ENCODE measurements around the gene SPPL3. TPM values are rescaled to one million over a fixed set of nuclear protein-coding genes. Genes with fewer than 3 reads are reported as not detected.

The SPPL3 gene
- total RNA-seq, 1 donor from 2014 or later = 48.9 TPM

- intact Hi-C loops (cut with DNase I) = no loop called here
- no peaks in the 10 kb centered on the region for H3K9me3 ChIP-seq
- TF ChIP-seq CTCF (IDR thresholded peaks at IDR 0.05) (no peak), POLR2A (IDR thresholded peaks at IDR 0.05) (no peak), POLR2AphosphoS5 (IDR thresholded peaks at IDR 0.05; ENCODE audit: insufficient read depth in 1 of 2, low read depth in 1 of 2) (no peak)
- H3K27ac ChIP-seq = no peak overlapping the region
- no peaks in the 10 kb centered on the region for H3K36me3 ChIP-seq
- H3K4me3 ChIP-seq = no peak overlapping the region
- no peak for DNase-seq (ENCODE audit: extremely low spot score in 2 of 2)
- no peaks in the 10 kb centered on the region for H3K27me3 ChIP-seq
- H3K4me1 ChIP-seq = peaks cover 34% of the 10 kb centered on the region
Observed at GRCh38 chr12:120885521-120885920, 18.6 kb downstream of the SPPL3 start.

- no peak overlapping the region for H3K27ac ChIP-seq
- peaks cover 38% of the 10 kb centered on the region for H3K4me1 ChIP-seq
- no peaks in the 10 kb centered on the region for H3K9me3 ChIP-seq
- TF ChIP-seq POLR2A (IDR thresholded peaks at IDR 0.05) (no peak), POLR2AphosphoS5 (IDR thresholded peaks at IDR 0.05; ENCODE audit: insufficient read depth in 1 of 2, low read depth in 1 of 2) (no peak), CTCF (IDR thresholded peaks at IDR 0.05) (no peak)
- no peaks in the 10 kb centered on the region for H3K27me3 ChIP-seq
- no peak overlapping the region for H3K4me3 ChIP-seq
- no peaks in the 10 kb centered on the region for H3K36me3 ChIP-seq
- no peak for DNase-seq (ENCODE audit: extremely low spot score in 2 of 2)
- intact Hi-C loops (cut with DNase I) = no loop called here
Observed at GRCh38 chr12:120884644-120885043, 19.5 kb downstream of the SPPL3 start.

- Histone ChIP-seq H3K4me1 (peaks cover 23% of the 10 kb centered on the region), H3K27me3 (no peaks in the 10 kb centered on the region), H3K36me3 (no peaks in the 10 kb centered on the region), H3K27ac (no peak overlapping the region), H3K9me3 (no peaks in the 10 kb centered on the region), H3K4me3 (no peak overlapping the region)
- TF ChIP-seq CTCF (IDR thresholded peaks at IDR 0.05) = no peak
- no peak for TF ChIP-seq POLR2A (IDR thresholded peaks at IDR 0.05)
- TF ChIP-seq POLR2AphosphoS5 (IDR thresholded peaks at IDR 0.05; ENCODE audit: insufficient read depth in 1 of 2, low read depth in 1 of 2) = no peak
- intact Hi-C loops (cut with DNase I) = no loop called here
- DNase-seq (ENCODE audit: extremely low spot score in 2 of 2) = no peak
Observed at GRCh38 chr12:120882055-120882555, 22.1 kb downstream of the SPPL3 start.

DNA sequence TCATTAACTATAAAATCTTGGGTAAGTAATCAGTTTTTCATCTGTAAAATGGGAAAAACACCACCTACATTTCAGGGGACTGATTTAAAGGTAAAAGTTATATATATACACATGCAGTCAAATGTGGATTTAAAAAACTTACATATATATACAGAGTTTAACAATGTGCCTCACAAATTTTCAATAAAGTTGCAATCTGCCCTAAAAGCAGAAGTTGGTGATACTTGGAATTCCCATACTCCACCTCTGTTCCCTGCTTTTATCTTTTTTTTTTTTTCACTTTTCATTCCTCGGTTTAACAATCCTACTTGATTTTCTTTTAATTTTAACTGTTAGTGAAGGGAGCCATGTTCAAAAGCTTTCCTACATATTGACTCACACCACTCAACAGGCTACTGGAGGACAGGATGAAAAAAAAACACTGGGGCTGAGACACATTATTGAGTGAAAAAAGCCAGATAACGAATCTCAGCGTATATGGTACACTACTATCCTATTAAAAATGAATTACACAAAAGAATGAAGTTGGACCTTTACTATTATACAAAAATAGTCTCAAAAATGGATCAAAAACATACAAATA, 24.3 kb downstream of the SPPL3 start:
- Histone ChIP-seq H3K9me3 (no peaks in the 10 kb centered on the region), H3K27me3 (no peaks in the 10 kb centered on the region), H3K4me3 (no peak overlapping the region), H3K27ac (no peak overlapping the region), H3K4me1 (peaks cover 20% of the 10 kb centered on the region), H3K36me3 (no peaks in the 10 kb centered on the region)
- intact Hi-C loops (cut with DNase I) = no loop called here
- no peak for DNase-seq (ENCODE audit: extremely low spot score in 2 of 2)
- no peak for TF ChIP-seq POLR2A (IDR thresholded peaks at IDR 0.05)
- TF ChIP-seq POLR2AphosphoS5 (IDR thresholded peaks at IDR 0.05; ENCODE audit: insufficient read depth in 1 of 2, low read depth in 1 of 2) = no peak
- TF ChIP-seq CTCF (IDR thresholded peaks at IDR 0.05) = no peak

DNA sequence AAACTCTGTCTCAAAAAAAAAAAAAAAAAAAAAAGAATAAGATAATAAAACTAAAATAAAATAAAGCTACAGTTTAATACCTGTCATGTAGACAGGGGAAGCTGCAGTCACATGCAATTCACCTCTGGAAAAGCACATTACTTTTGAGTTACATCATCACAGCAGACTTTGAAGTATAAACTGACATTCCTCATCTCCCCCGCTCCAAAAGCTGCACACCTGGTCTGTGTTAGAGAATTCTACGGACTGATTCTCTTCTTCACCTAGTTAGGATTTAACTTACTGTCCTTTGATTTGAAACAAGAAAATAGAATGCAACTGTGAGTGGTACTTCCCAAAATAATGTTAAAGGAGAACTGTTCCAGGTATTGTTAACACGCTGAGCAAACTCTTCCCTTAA, 25.1 kb downstream of the SPPL3 start:
- DNase-seq (ENCODE audit: extremely low spot score in 2 of 2) = no peak
- TF ChIP-seq CTCF (IDR thresholded peaks at IDR 0.05) (no peak), POLR2A (IDR thresholded peaks at IDR 0.05) (no peak), POLR2AphosphoS5 (IDR thresholded peaks at IDR 0.05; ENCODE audit: insufficient read depth in 1 of 2, low read depth in 1 of 2) (no peak)
- Histone ChIP-seq H3K36me3 (no peaks in the 10 kb centered on the region), H3K9me3 (no peaks in the 10 kb centered on the region), H3K4me3 (no peak overlapping the region), H3K4me1 (peaks cover 24% of the 10 kb centered on the region), H3K27me3 (no peaks in the 10 kb centered on the region), H3K27ac (no peak overlapping the region)
- intact Hi-C loops (cut with DNase I) = no loop called here
